Adrenal gland (tissue), 12 donors: ENCODE measurements around the gene UNC5C. TPM values are rescaled to one million over a fixed set of nuclear protein-coding genes. Genes with fewer than 3 reads are reported as not detected.

Experiments used
- DNase-seq, 7 donors: peaks; one replicate each; pipeline ENCODE4 v3.0.0-alpha.2; 2019 to 2020
- H3K27ac ChIP-seq, 5 donors: fragments of 200-600 bp; sonication (generic) in 4 of 5; 1 replicate in 3 of 5; 2 replicates in 2 of 5; pipeline versions ENCODE4 v1.5.1 to v1.8.0; 2016 to 2020; ENCODE audit warnings: mild to moderate bottlenecking in 1 of 5
- H3K27me3 ChIP-seq: fragments of 200-600 bp; 2 replicates; pipeline ENCODE4 v1.8.0; 2021
- H3K36me3 ChIP-seq, 2 donors: fragments of 200-600 bp; replicated peaks in 1 of 2; 1 replicate in 1 of 2; 2 replicates in 1 of 2; pipeline versions ENCODE4 v1.5.1 to v1.8.0; 2018 to 2022
- H3K4me1 ChIP-seq, 2 donors: fragments of 200-600 bp; replicated peaks in 1 of 2; 1 replicate in 1 of 2; 2 replicates in 1 of 2; pipeline versions ENCODE4 v1.5.1 to v1.8.0; 2018 to 2021
- H3K4me3 ChIP-seq, 4 donors: fragments of 200-600 bp; sonication (generic) in 3 of 4; one replicate each; pipeline ENCODE4 v1.5.1; 2016 to 2018
- H3K9me3 ChIP-seq, 3 donors: fragments of 200-600 bp; sonication (generic) in 1 of 3; replicated peaks in 1 of 3; 1 replicate in 2 of 3; 2 replicates in 1 of 3; pipeline versions ENCODE4 v1.5.1 to v1.8.0; 2016 to 2021
- CTCF ChIP-seq, 6 experiments: fragments of 450-650 bp in 4 of 6; fragments of 200-600 bp in 2 of 6; sonication (generic) in 1 of 6; IDR thresholded peaks; 1 replicate in 5 of 6; 2 replicates in 1 of 6; pipeline versions ENCODE4 v1.5.1 to v1.8.0; 2016 to 2021; ENCODE audit warnings: antibody characterized with exemption in 6 of 6, mild to moderate bottlenecking in 2 of 6, moderate library complexity in 1 of 6
- POLR2A ChIP-seq, 2 donors: fragments of 450-650 bp; IDR thresholded peaks; one replicate each; pipeline ENCODE4 v1.6.1; 2017; ENCODE audit warnings: antibody characterized with exemption in 2 of 2, mild to moderate bottlenecking in 2 of 2, moderate library complexity in 1 of 2
- WGBS, 4 donors: extraction: QIAGEN DNeasy Blood & Tissue Kit in 2 of 4; methylation state at CpG; one replicate each; pipeline versions ENCODE4 v1.1.5 to v1.1.7; 2013 to 2017; 5-methylcytosine and 5-hydroxymethylcytosine counted together
- intact Hi-C, 2 donors: fragments of 100-400 bp; cut with DNase I; formaldehyde crosslinking; loops; one replicate each; pipeline versions ENCODE4 v1.14.1 to v1.15.0; 2022 to 2023
- polyA plus RNA-seq, 3 donors: library from polyadenylated mRNA; stranded (reverse); fragments of 200-250 nt in 2 of 3; fragments of 350-450 nt in 1 of 3; fragmentation: Illumina TruSeq in 1 of 3; extraction: RNeasy Lipid Tissue Mini Kit (QIAGEN cat#74804) in 1 of 3; gene quantifications; one replicate each; pipeline ENCODE4 v1.2.3, GENCODE V29; 2013 to 2014
- total RNA-seq, 9 donors: library from RNA; depleted of rRNA in 4 of 9; stranded (reverse); fragments of >200 nt in 4 of 9; fragments of 120-200 nt in 1 of 9; fragmentation: NEBNext Ultra II Directional in 1 of 9; extraction: Animal tissue kit (Norgen Biotek cat#: 25700) in 1 of 9; gene quantifications; one replicate each; pipeline versions ENCODE4 v1.1.0 to v1.2.4, GENCODE V29; 2013 to 2023
- donor health status: healthy with polysubstance abuse.
- donor health status: Bipolar disorder and iron deficiency.
- donor health status: DM: yes; HTN: yes; CAD: no.
- donor health status: DM: no; HTN: no; CAD: no.
- donor health status: DM: no; HTN: no; CAD: no.
- donor health status: DM: yes; HTN: yes; CAD: no.

The UNC5C gene
- total and polyA plus RNA-seq, 12 donors: 4.7 to 33.5 (median 23.8) TPM

GRCh38 chr4:95272036-95272435, 276.7 kb downstream of the UNC5C start:
- 64 to 67% (median 65%) methylated on average over 3 of the region's 3 CpGs for WGBS, 4 donors
- no peaks in the 10 kb centered on the region for H3K27me3 ChIP-seq
- H3K27ac ChIP-seq: no peak overlapping the region
- TF ChIP-seq POLR2A (IDR thresholded peaks at IDR 0.05) (no peak), CTCF (IDR thresholded peaks at IDR 0.05) (no peak)
- no peaks in the 10 kb centered on the region for H3K4me1 ChIP-seq
- H3K4me3 ChIP-seq: no peak overlapping the region
- H3K36me3 ChIP-seq: no peaks in the 10 kb centered on the region
- intact Hi-C loops: no loop called here
- no peak for DNase-seq
- H3K9me3 ChIP-seq: no peaks in the 10 kb centered on the region

- H3K9me3 ChIP-seq: no peaks in the 10 kb centered on the region
- H3K4me3 ChIP-seq: no peak overlapping the region
- no peaks in the 10 kb centered on the region for H3K4me1 ChIP-seq
- 73 to 76% (median 75%) methylated on average over 7 of the region's 7 CpGs for WGBS, 4 donors
- H3K27ac ChIP-seq: no peak overlapping the region
- TF ChIP-seq POLR2A (IDR thresholded peaks at IDR 0.05) (no peak), CTCF (IDR thresholded peaks at IDR 0.05) (no peak)
- intact Hi-C loops: no loop called here
- no peaks in the 10 kb centered on the region for H3K36me3 ChIP-seq
- DNase-seq: peak in 2 of 7 donors; percentile 18 to 26
- no peaks in the 10 kb centered on the region for H3K27me3 ChIP-seq
Measured at GRCh38 chr4:95268819-95269565, 279.8 kb downstream of the UNC5C start.

DNA sequence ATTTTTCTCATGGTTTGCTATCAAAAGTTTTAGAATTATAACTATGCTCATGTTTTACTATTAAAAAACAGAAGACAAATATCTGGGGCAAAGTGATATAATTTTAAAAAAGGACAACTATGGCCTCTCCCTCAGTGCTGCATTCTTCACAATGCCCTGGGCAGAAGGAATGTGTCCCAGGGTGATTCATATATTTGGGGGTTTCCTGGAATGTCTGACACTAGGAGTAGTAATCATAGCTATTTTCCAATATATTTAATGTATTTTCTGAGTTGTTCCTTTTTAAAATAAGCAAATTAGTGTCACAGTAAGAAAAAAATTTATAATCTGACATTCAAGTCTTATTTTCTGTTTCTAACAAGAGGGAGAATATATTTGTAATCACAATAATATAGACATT, 281.7 kb downstream of the UNC5C start:
- no peak for DNase-seq
- H3K36me3 ChIP-seq: no peaks in the 10 kb centered on the region
- no peaks in the 10 kb centered on the region for H3K9me3 ChIP-seq
- H3K4me3 ChIP-seq: no peak overlapping the region
- no peaks in the 10 kb centered on the region for H3K4me1 ChIP-seq
- TF ChIP-seq CTCF (IDR thresholded peaks at IDR 0.05) (no peak), POLR2A (IDR thresholded peaks at IDR 0.05) (no peak)
- H3K27ac ChIP-seq: no peak overlapping the region
- intact Hi-C loops: no loop called here
- H3K27me3 ChIP-seq: no peaks in the 10 kb centered on the region

DNA sequence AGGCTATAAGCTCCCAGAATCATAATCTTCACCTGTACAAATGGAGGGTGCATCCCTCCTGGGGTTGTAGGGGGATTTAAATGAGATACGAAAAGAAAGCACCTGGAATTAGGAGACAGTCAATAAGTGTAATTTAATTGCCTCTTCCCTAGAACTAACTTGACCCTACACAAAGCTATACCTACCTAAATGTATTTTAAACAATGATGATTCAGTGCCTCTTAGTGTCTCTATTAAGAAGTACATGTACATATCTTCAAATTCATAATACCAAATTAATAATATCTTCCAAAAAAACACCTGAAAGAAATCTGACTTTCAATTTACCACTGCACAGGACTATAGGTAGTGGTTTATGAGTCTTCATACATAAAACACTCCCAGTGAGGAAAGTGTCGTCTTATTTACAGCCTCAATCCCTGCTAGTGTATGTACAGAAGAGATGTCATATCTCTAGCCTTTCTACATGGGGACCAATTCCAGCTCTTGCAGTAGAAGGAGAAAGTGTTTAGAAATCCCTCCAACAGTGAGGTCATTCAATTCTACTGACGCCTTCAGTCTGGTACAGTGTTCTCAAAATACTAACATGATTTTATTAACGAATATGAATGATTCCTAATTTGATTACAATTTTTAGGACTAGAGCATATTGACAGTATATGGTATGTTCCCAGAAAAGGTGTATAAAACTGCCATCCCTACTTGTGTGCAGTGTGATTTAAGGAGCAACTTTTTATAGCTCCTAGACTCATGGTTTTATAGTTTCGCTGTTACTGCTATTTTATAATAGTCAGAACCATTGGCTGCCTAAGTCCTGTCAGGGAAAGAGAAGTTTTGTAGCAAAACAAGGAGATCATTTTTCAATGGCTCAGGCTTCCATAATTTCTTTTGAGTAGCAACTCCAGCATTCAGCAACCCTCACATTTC, 282.7 kb downstream of the UNC5C start:
- intact Hi-C loops: no loop called here
- H3K36me3 ChIP-seq: no peaks in the 10 kb centered on the region
- no peak for DNase-seq
- 72 to 95% (median 88%) methylated on average over 5 of the region's 5 CpGs for WGBS, 4 donors
- H3K4me1 ChIP-seq: no peaks in the 10 kb centered on the region
- no peak overlapping the region for H3K27ac ChIP-seq
- no peaks in the 10 kb centered on the region for H3K9me3 ChIP-seq
- no peaks in the 10 kb centered on the region for H3K27me3 ChIP-seq
- no peak for TF ChIP-seq CTCF (IDR thresholded peaks at IDR 0.05)
- TF ChIP-seq POLR2A (IDR thresholded peaks at IDR 0.05): no peak
- no peak overlapping the region for H3K4me3 ChIP-seq
